Aorta (tissue), 5 donors: Measurements from ENCODE around the gene MUC5AC. TPM values are rescaled to one million over a fixed set of nuclear protein-coding genes. Genes with fewer than 3 reads are reported as not detected.

Experiments
- ATAC-seq: fragments of 200-7000 bp; cut with Tn5 transposase; one replicate; pipeline ENCODE4 v1.9.1; 2022; ENCODE audit warnings: moderate library complexity; ENCODE audit not compliant: low FRiP score
- DNase-seq, 2 donors: peaks; one replicate each; pipeline ENCODE4 v3.0.0-alpha.2; 2020
- H3K27ac ChIP-seq, 2 donors: one replicate each; pipeline ENCODE4 v1.5.1; 2013; ENCODE audit warnings: low read length in 2 of 2, mild to moderate bottlenecking in 2 of 2, moderate library complexity in 2 of 2, control low read depth in 1 of 2, inconsistent platforms in 1 of 2, low read depth in 1 of 2
- H3K27me3 ChIP-seq, 2 donors: one replicate each; pipeline ENCODE4 v1.6.1; 2013; ENCODE audit warnings: control low read depth in 1 of 2, low read length in 1 of 2, mild to moderate bottlenecking in 1 of 2, moderate library complexity in 1 of 2; ENCODE audit not compliant: insufficient read depth in 2 of 2, control insufficient read depth in 1 of 2
- H3K36me3 ChIP-seq, 2 donors: one replicate each; pipeline ENCODE4 v1.6.1; 2013; ENCODE audit warnings: control low read depth in 1 of 2, low read length in 1 of 2, mild to moderate bottlenecking in 1 of 2; ENCODE audit not compliant: insufficient read depth in 2 of 2, control insufficient read depth in 1 of 2
- H3K4me1 ChIP-seq, 2 donors: one replicate each; pipeline ENCODE4 v1.6.1; 2013; ENCODE audit warnings: low read length in 2 of 2, control low read depth in 1 of 2, mild to moderate bottlenecking in 1 of 2, moderate library complexity in 1 of 2; ENCODE audit not compliant: insufficient read depth in 2 of 2, control insufficient read depth in 1 of 2
- H3K4me3 ChIP-seq, 2 donors: one replicate each; pipeline ENCODE4 v1.5.1; 2013; ENCODE audit warnings: low read length in 2 of 2, control low read depth in 1 of 2, mild to moderate bottlenecking in 1 of 2
- H3K9me3 ChIP-seq: one replicate; pipeline ENCODE4 v1.6.1; 2013; ENCODE audit warnings: mild to moderate bottlenecking, low read length; ENCODE audit not compliant: control insufficient read depth
- WGBS, 2 donors: extraction: QIAGEN DNeasy Blood & Tissue Kit; methylation state at CpG; one replicate each; pipeline ENCODE4 v1.1.7; 2013; 5-methylcytosine and 5-hydroxymethylcytosine counted together
- intact Hi-C, 2 donors: fragments of 100-400 bp; cut with DNase I; formaldehyde crosslinking; loops; one replicate each; pipeline versions ENCODE4 v1.14.2 to v1.15.0; 2022
- polyA plus RNA-seq, 2 donors: library from polyadenylated mRNA; stranded (reverse); fragments of 200-250 nt; gene quantifications; one replicate each; pipeline ENCODE4 v1.2.3, GENCODE V29; 2013
- total RNA-seq, 2 donors: library from RNA; stranded (reverse); fragmentation: NEBNext Ultra II Directional; extraction: Animal tissue kit (Norgen Biotek cat#: 25700); gene quantifications; one replicate each; pipeline ENCODE4 v1.2.1, GENCODE V29; 2021
- donor health status: healthy with polysubstance abuse.
- donor health status: Bipolar disorder and iron deficiency.
- donor health status: DM: no; HTN: no; CAD: no.
- donor health status: DM: no; HTN: no; CAD: no.
- donor health status: DM: yes; HTN: yes; CAD: no.

MUC5AC gene
- total and polyA plus RNA-seq, 4 donors, result 0.05 TPM; not detected in 3

- H3K4me3 ChIP-seq, result no peak overlapping the region
- H3K36me3 ChIP-seq, result no peaks in the 10 kb centered on the region
- no peaks in the 10 kb centered on the region for H3K9me3 ChIP-seq
- no peak overlapping the region for H3K27ac ChIP-seq
- 89% methylated on average over 34 of the region's 34 CpGs for WGBS, 2 donors
- DNase-seq (peak; percentile 33 to 73), ATAC-seq (no peak)
- intact Hi-C loops, result loop anchor here in 1 of 2 donors (10.0 kb wide), 1 partner anchor 72 kb away; no protein-coding TSS in a partner anchor
- no peaks in the 10 kb centered on the region for H3K4me1 ChIP-seq
- no peaks in the 10 kb centered on the region for H3K27me3 ChIP-seq
These were observed 19.4 kb downstream of the MUC5AC start for GRCh38 chr11:1177020-1177770.

- H3K27ac ChIP-seq, result no peak overlapping the region
- no peaks in the 10 kb centered on the region for H3K4me1 ChIP-seq
- H3K27me3 ChIP-seq, result no peaks in the 10 kb centered on the region
- 87% methylated on average over 12 of the region's 12 CpGs for WGBS, 2 donors
- intact Hi-C loops, result loop anchor here in 1 of 2 donors (10.0 kb wide), 1 partner anchor 73 kb away; no protein-coding TSS in a partner anchor
- H3K4me3 ChIP-seq, result no peak overlapping the region
- H3K9me3 ChIP-seq, result no peaks in the 10 kb centered on the region
- ATAC-seq, result no peak
- DNase-seq, result peak in 1 of 2 donors; percentile 63
- no peaks in the 10 kb centered on the region for H3K36me3 ChIP-seq
These were observed 20.0 kb downstream of the MUC5AC start for GRCh38 chr11:1177771-1178090.

GRCh38 chr11:1178201-1178885 is 20.6 kb downstream of the MUC5AC start:
- H3K27me3 ChIP-seq, result no peaks in the 10 kb centered on the region
- intact Hi-C loops, result loop anchor here in 1 of 2 donors (10.0 kb wide), 1 partner anchor 74 kb away; no protein-coding TSS in a partner anchor

GRCh38 chr11:1178906-1179305 is 21.2 kb downstream of the MUC5AC start:
- ATAC-seq, result no peak
- Histone ChIP-seq H3K4me1 (no peaks in the 10 kb centered on the region), H3K9me3 (no peaks in the 10 kb centered on the region), H3K27ac (no peak overlapping the region), H3K36me3 (no peaks in the 10 kb centered on the region), H3K4me3 (no peak overlapping the region), H3K27me3 (no peaks in the 10 kb centered on the region)
- intact Hi-C loops, result loop anchor here in 1 of 2 donors (10.0 kb wide), 1 partner anchor 74 kb away; no protein-coding TSS in a partner anchor
- DNase-seq, result peak; percentile 29 to 64
- WGBS, 2 donors, result 89 to 91% methylated on average over 29 of the region's 29 CpGs

More at GRCh38 chr11:1178201-1178885, 20.6 kb downstream of the MUC5AC start:
- no peaks in the 10 kb centered on the region for H3K4me1 ChIP-seq
- H3K4me3 ChIP-seq, result no peak overlapping the region
- H3K36me3 ChIP-seq, result no peaks in the 10 kb centered on the region
- 86 to 90% methylated on average over 21 to 31 of the region's 31 CpGs for WGBS, 2 donors
- H3K27ac ChIP-seq, result no peak overlapping the region
- ATAC-seq, result no peak
- DNase-seq, result peak; percentile 34 to 67
- no peaks in the 10 kb centered on the region for H3K9me3 ChIP-seq

GRCh38 chr11:1179641-1180040 is 21.9 kb downstream of the MUC5AC start:
- peak; percentile 24 to 57 for DNase-seq
- H3K4me1 ChIP-seq, result no peaks in the 10 kb centered on the region
- no peak overlapping the region for H3K4me3 ChIP-seq
- H3K27me3 ChIP-seq, result no peaks in the 10 kb centered on the region
- no peaks in the 10 kb centered on the region for H3K9me3 ChIP-seq
- ATAC-seq, result no peak
- 87 to 90% methylated on average over 15 to 17 of the region's 17 CpGs for WGBS, 2 donors
- intact Hi-C loops, result loop anchor here in 1 of 2 donors (10.0 kb wide), 1 partner anchor 75 kb away; no protein-coding TSS in a partner anchor
- H3K36me3 ChIP-seq, result no peaks in the 10 kb centered on the region
- H3K27ac ChIP-seq, result no peak overlapping the region

- Histone ChIP-seq H3K36me3 (no peaks in the 10 kb centered on the region), H3K4me1 (no peaks in the 10 kb centered on the region), H3K9me3 (no peaks in the 10 kb centered on the region), H3K27ac (no peak overlapping the region), H3K27me3 (no peaks in the 10 kb centered on the region), H3K4me3 (no peak overlapping the region)
- WGBS, 2 donors, result 71 to 76% methylated on average over 13 to 15 of the region's 15 CpGs
- intact Hi-C loops, result no loop called here
- DNase-seq, result peak in 1 of 2 donors; percentile 58
- ATAC-seq, result no peak
These were observed 22.4 kb downstream of the MUC5AC start for GRCh38 chr11:1180171-1180570.

GRCh38 chr11:1180947-1181391 is 23.2 kb downstream of the MUC5AC start:
- intact Hi-C loops, result no loop called here
- no peak for DNase-seq
- H3K27ac ChIP-seq, result no peak overlapping the region
- no peak for ATAC-seq
- H3K4me1 ChIP-seq, result no peaks in the 10 kb centered on the region
- H3K9me3 ChIP-seq, result no peaks in the 10 kb centered on the region
- no peaks in the 10 kb centered on the region for H3K27me3 ChIP-seq
- no peaks in the 10 kb centered on the region for H3K36me3 ChIP-seq
- H3K4me3 ChIP-seq, result no peak overlapping the region
- WGBS, 2 donors, result 87% methylated on average over 29 of the region's 29 CpGs

- 76 to 82% methylated on average over 10 of the region's 10 CpGs for WGBS, 2 donors
- DNase-seq, result no peak
- no peaks in the 10 kb centered on the region for H3K9me3 ChIP-seq
These were observed 23.7 kb downstream of the MUC5AC start for GRCh38 chr11:1181420-1181819.

More at GRCh38 chr11:1181420-1181819, 23.7 kb downstream of the MUC5AC start:
- Histone ChIP-seq H3K36me3 (no peaks in the 10 kb centered on the region), H3K4me1 (no peaks in the 10 kb centered on the region), H3K27ac (no peak overlapping the region), H3K4me3 (no peak overlapping the region), H3K27me3 (no peaks in the 10 kb centered on the region)
- intact Hi-C loops, result no loop called here
- ATAC-seq, result no peak
